ENCODE data around the gene SORT1.

DNA sequence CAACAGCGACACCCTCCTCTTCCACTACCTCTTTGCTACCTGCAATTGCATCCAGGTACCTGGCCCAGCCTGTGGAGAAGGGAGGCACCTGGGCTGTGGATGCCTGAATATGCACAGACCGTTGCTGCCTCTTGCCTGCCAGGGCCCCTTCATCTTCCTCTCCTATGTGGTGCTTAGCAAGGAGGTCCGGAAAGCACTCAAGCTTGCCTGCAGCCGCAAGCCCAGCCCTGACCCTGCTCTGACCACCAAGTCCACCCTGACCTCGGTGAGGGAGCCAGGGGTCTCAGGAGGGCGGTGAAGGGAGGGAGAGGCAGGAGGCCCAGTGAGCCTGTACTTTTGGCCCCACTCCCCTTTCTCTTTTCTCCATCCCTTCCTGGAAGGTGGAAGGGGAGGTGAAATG is 126.3 kb downstream of the SORT1 start:
- TF ChIP-seq CTCF (IDR thresholded peaks at IDR 0.05 in 8 of 11, conservative IDR thresholded peaks at IDR 0.05 in 3 of 11) (no peak), POLR2A (IDR thresholded peaks at IDR 0.05) (no peak), POLR2AphosphoS5 (IDR thresholded peaks at IDR 0.05) (no peak)
